Daoy (cell line): ENCODE measurements around the gene HNRNPC. TPM values are rescaled to one million over a fixed set of nuclear protein-coding genes. Genes with fewer than 3 reads are reported as not detected.
"Not testable (repeated sequence)": the region's sequence is repeated elsewhere in the genome, so short reads cannot be mapped to it uniquely, and the experiment has no call there.

Experiments
- DNase-seq: peaks from one replicate; pipeline ENCODE4 v3.0.0-alpha.2; 2015; ENCODE audit warnings: low read depth
- total RNA-seq: library from RNA; depleted of rRNA; stranded (reverse); fragments of >200 nt; shearing (Covaris generic); gene quantifications from 2 replicates; pipeline ENCODE4 v1.2.3, GENCODE V29; 2014

Gene HNRNPC
- total RNA-seq, 1 experiment from 2014 or later = 1,331 TPM

DNA sequence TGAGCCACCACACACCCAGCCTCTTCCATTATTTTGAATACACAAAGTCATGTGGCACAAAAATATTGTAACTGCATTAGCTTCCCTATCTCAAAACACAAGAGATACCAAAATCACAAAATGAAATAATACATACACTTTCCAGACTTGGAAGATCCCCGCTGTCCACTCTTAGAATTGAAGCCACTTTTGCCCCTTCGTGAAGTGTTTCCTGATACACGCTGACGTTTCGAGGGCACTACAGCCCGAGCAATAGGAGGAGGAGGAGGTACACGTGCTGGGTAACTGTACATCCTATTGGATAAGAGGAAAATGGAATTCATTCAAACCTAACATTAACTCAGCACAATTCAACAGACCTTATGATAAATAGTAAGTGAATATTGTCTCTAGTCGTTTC lies 56.4 kb downstream of the HNRNPC start:
- DNase-seq = not testable (repeated sequence)

- DNase-seq = no peak
Measured at GRCh38 chr14:21211509-21211908, 57.7 kb downstream of the HNRNPC start.

DNA sequence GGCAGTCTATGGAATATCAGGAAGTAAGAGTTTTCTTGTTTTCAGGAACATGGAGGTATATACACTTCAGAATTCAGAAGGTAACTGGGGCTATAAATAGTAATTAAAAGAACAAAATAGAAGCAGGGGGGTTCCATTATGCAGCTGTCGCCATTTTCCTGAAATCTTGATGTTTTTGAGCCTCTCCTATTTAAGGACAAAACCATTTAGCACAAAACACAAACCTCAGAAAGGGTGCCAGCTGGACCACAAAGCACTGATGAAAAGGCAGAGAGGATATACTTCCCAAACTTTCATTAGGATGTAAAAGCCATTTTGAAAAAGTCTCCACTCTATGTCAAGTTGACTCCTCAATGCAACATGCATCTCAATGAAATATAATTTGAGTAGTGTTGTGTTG lies 59.2 kb downstream of the HNRNPC start:
- no peak for DNase-seq

DNA sequence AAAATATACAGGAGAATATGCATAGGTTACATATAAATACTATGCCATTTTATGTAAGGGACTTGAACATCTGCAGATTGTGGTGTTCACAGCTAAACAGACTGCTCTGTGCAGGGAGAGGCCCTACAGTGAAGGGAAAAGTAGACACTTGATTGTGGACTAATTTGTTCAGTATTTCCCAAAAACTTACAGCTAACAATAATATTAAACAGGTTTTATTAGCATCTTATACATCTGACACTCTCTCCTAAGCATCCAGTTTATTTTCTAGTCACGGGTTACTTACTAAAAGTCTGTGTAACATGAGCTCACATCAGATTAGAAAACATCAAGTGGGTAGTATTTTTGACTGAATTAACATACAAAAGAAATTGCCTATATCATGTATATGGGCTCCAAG lies 60.1 kb downstream of the HNRNPC start:
- DNase-seq = no peak

DNA sequence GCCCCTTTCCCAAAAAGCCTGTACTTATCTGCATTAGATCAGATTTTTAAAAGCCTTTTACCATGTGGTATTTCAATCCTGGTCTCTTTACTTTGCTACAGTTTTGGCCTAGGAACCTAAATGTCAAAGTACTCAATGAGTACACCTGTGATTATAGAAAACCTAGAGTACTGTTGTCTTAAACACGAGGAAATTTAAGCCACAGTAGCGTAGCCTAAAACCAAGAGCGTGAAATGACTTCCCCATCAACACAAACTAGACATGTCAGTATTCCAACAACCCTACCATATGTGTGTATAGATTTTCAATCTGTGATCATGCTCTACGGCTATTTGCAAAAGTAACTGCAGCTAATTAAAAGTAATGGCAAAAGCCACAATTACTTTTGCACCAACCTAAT lies 60.7 kb downstream of the HNRNPC start:
- no peak for DNase-seq

GRCh38 chr14:21206753-21207684 lies 62.2 kb downstream of the HNRNPC start:
- DNase-seq = no peak

DNA sequence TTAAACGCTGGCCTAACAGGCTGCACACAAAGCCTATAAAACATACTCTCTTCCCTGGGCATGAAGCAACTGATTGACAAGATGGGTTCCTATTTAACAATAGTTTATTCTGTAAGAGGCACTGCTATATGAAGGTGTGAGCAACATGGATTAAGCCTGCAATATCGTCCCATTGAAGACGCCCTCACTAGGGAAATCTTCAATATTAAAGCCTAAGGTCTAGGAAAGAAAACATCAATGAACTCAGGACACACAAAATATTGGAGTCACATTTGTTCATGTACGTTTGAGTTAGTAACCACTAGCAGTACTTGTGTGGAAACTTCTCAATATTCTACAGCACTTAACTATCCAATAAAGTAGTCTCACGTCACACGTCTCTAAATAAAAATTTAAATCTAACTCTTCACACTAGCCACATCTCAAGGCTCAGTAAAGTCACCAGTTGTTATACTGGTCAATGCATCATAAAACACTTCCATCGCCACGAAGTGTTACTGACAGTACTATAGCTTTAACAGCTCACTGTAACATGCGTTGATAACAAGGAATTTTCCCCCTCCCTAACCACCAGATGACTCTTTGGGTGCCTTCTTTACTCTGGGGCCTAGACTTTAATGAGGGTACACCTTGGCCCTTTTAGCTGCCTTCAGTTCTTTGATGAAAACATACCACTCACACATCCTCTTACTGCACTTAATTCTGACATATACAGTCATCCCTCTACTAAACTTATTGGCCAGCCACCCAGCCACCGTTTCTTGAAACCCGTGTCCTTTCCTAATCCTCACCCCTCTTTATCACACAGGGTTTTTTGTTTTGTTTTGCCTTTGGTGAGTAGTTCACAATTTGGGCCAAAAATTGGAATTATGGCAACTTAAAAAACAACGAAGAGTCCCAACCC lies 63.3 kb downstream of the HNRNPC start:
- no peak for DNase-seq

- no peak for DNase-seq
Measured at GRCh38 chr14:21205026-21205677, 64.1 kb downstream of the HNRNPC start.

DNA sequence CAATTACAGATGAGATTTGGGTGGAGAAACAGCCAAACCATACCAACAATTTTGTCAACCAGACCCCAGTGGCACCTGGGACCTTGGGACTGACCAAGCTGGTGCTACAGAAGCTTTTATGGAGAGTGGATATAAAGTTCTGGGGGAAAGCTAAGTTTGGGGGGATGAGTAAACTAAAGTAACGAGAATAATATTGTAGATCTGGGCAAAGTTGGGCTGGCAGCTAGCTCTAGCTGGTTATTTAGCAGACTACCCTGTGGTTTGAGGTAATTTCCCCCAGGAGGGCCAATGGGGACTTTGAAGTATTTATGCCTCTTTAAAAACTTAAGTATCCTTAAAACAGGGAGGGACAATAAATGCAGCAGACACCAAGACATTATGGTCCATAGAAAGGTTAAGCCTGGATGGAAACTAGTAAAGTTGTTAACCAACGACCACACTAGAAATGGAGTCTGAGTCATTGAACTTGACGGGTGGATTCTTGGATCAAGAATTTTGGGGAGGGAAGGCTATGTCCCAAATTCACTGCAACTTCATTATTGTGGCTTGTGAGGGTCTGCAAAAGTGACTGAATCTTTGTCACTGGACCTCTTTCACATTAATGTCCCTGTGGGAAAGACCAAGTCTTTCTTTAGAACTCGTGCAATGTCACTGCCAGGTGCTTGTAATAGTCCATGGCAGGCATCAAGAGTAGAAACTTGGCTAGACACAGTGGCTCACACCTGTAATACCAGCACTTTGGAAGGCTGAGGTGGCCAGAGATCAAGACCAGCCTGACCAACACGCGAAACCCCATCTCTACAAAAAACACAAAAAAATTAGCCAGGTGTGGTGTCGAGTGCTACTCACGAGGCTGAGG lies 64.8 kb downstream of the HNRNPC start:
- DNase-seq = no peak

- DNase-seq = no peak
Measured at GRCh38 chr14:21203470-21204166, 65.6 kb downstream of the HNRNPC start.

GRCh38 chr14:21202463-21203358 lies 66.5 kb downstream of the HNRNPC start:
- no peak for DNase-seq

DNA sequence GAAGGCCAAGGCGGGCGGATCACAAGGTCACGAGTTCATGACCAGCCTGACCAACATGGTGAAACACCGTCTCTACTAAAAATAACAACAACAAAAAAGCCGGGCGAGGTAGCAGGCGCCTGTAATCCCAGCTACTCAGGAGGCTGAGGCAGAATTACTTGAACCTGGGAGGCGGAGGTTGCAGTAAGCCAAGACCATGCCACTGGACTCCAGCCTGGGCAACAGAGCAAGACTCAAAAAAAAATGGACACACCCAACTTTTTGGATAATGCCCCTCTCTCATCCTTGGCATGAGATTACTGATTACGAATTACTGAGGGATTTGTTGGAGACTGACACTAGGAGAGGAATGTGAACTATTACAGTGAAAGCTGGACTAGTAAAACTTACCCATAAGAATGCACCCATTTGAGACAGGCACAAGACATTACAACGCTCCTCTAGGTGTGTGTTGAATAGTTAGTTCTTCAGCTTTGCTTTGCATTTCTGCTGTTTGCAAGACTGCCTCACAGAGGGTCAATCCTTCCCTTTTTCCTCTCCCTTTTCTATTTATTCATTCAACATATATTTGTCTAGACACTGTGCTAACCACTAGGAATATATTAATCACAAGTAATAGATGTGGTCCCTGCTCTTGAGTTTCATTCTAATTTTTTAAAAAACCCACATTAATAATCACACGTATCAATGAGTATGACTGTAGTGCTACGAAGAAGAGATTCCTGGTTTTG lies 67.3 kb downstream of the HNRNPC start:
- DNase-seq = no peak

DNA sequence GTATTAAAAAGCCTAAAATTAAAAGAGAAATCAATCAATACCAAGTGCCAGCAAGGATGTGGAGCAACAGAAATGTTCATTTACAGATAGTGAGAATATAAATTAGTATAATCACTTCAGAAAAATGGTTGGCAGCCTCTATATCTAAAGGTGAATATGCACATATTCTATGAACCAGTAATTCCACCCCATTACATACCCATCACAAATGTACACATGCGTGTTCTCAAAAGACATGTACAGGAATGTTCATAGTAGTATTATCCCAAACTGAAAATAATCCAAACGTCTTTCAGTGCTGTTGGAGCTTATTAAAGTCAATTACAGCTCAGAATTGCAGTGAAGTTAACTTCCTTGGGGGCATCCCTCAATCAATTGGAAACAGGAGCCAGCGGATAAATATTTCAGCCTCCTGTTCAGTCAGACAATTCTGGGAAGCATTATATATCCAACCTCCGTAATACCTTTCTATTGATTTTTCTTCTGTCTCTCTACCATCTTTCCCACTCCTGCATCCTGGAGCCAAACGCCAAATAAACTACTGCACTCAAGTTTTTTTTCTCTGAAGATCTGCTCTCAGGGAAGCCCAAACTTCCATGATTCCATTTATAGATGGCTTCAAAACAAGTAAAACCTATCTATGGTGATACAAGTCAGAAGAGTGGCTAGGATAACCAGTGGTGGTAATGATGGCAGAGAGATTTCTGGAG lies 68.3 kb downstream of the HNRNPC start:
- DNase-seq = no peak

DNA sequence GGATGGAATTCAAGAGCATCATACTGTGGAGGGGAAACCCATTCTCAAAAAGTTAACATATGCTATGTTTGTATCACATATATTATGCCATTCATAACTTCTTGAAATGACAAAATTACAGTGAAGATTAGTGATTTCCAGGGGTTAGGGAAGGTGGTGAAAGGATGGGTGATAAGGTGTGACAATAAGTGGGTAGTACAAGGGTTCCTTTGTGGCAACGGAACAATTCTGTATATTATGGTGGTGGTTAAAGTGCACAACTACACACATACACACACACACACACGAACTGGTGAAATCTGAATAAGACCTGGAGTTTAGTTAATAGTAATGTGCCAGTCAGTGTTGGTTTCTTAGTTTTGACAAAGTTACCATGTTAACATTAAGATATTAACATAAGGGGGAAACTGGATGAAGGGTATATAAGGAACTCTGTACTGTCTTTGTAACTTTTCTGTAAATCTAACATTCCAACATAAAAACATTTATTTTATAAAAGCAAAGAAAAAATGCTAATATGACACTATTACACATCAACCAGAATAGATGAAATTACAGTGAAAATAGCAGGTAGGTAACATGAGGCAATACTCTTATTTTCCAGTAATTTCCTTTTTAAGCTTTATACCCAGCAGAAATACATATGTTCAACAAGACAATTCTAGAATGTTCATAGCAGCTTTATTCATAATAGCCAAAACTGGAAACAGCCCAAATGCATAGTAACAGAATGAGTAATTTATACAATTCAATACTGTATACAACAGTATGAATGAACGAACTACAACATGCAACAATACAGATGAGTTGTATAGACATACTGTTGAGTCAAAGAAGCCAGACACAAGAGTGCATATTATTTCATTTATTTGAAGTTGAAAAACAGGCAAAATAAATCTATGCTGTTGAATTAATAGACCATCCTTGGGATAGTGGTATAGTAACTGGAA lies 69.4 kb downstream of the HNRNPC start:
- no peak for DNase-seq

GRCh38 chr14:21197418-21198205 lies 71.6 kb downstream of the HNRNPC start:
- DNase-seq = no peak

DNA sequence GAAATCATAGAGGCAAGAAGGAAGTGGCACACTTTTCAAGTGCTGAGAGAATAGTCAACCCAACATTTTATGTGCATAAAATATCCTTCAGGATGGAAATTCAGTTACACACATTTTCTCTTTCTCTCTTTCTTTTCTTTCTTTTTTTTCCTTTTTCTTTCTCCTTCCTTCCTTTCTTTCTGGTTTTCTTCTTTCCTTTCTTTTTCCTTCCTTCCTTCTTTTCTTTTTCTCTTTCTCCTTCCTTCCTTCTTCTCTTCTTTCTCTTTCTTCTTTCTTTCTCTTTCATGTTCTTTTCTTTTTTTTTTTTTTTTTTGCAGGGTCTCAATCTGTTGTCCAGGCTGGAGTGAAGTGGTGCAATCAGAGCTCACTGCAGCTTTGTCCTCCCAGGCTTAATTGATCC lies 74.6 kb downstream of the HNRNPC start:
- DNase-seq = no peak
